Left lung (tissue), 10 donors: ENCODE measurements around the gene CLDN1. TPM values are rescaled to one million over a fixed set of nuclear protein-coding genes. Genes with fewer than 3 reads are reported as not detected.

Experiments
- ATAC-seq: fragments of 200-7000 bp; cut with Tn5 transposase; one replicate; pipeline ENCODE4 v1.9.1; 2020; ENCODE audit warnings: moderate library complexity
- DNase-seq, 4 donors: peaks; one replicate each; pipeline ENCODE4 v3.0.0-alpha.2; 2013 to 2020
- H3K27ac ChIP-seq, 2 donors: fragments of 200-600 bp; sonication (generic) in 1 of 2; one replicate each; pipeline versions ENCODE4 v1.5.0 to v1.8.0; 2020 to 2021
- H3K27me3 ChIP-seq, 2 donors: fragments of 200-600 bp; sonication (generic) in 1 of 2; one replicate each; pipeline versions ENCODE4 v1.5.0 to v1.8.0; 2020 to 2021
- H3K36me3 ChIP-seq, 2 donors: fragments of 200-600 bp; sonication (generic) in 1 of 2; one replicate each; pipeline versions ENCODE4 v1.5.0 to v1.8.0; 2020 to 2021
- H3K4me1 ChIP-seq, 2 donors: fragments of 200-600 bp; one replicate each; pipeline ENCODE4 v1.8.0; 2021
- H3K4me3 ChIP-seq, 2 donors: fragments of 200-600 bp; sonication (generic) in 1 of 2; one replicate each; pipeline versions ENCODE4 v1.5.0 to v1.8.0; 2020 to 2021; ENCODE audit warnings: mild to moderate bottlenecking in 1 of 2
- H3K9me3 ChIP-seq, 2 donors: fragments of 200-600 bp; sonication (generic) in 1 of 2; one replicate each; pipeline versions ENCODE4 v1.5.0 to v1.8.0; 2020 to 2021
- CTCF ChIP-seq, 2 donors: fragments of 200-600 bp; sonication (generic) in 1 of 2; IDR thresholded peaks; one replicate each; pipeline versions ENCODE4 v1.5.0 to v1.8.0; 2021; ENCODE audit warnings: antibody characterized with exemption in 2 of 2
- intact Hi-C, 2 donors: fragments of 100-400 bp; cut with DNase I; formaldehyde crosslinking; loops; one replicate each; pipeline versions ENCODE4 v1.11.2 to v1.14.2; 2022
- polyA plus RNA-seq, 6 donors: library from polyadenylated mRNA; unstranded; fragments of 120-200 nt; gene quantifications; one replicate each; pipeline ENCODE4 v1.2.1, GENCODE V29; 2013; ENCODE audit not compliant: insufficient read length in 6 of 6
- total RNA-seq, 2 donors: library from RNA; stranded (reverse); fragmentation: NEBNext Ultra II Directional; extraction: Animal tissue kit (Norgen Biotek cat#: 25700); gene quantifications; one replicate each; pipeline ENCODE4 v1.2.1, GENCODE V29; 2021
- donor health status: DM: no; HTN: yes; CAD: no.
- donor health status: DM: no; HTN: no; CAD: no.

Gene CLDN1
- total and polyA plus RNA-seq, 8 donors = 1.3 to 78.8 (median 2.9) TPM

DNA sequence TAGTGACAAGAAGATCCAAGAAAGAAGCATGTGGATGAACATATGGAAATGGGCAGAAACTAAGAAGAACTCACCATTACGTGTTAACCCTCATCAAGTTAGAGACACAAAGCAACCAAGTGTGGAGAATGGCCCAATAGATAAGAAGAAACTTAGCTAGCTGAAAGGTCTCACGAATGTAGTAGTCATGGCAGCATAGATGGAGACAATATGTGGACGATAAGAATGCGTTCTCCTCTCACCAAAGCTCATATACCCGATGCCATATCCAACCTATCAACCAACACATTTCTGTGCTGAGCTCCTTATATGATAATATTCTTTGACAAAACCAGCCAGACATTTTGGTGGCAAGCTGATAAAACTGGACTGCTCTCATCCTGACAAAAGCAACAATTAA lies 15.1 kb upstream of the CLDN1 start:
- Histone ChIP-seq H3K27me3 (no peaks in the 10 kb centered on the region), H3K4me1 (no peaks in the 10 kb centered on the region), H3K27ac (no peak overlapping the region), H3K36me3 (no peaks in the 10 kb centered on the region), H3K9me3 (no peaks in the 10 kb centered on the region), H3K4me3 (no peak overlapping the region)
- TF ChIP-seq CTCF (IDR thresholded peaks at IDR 0.05) = no peak
- intact Hi-C loops = no loop called here
- DNase-seq (no peak), ATAC-seq (no peak)

DNA sequence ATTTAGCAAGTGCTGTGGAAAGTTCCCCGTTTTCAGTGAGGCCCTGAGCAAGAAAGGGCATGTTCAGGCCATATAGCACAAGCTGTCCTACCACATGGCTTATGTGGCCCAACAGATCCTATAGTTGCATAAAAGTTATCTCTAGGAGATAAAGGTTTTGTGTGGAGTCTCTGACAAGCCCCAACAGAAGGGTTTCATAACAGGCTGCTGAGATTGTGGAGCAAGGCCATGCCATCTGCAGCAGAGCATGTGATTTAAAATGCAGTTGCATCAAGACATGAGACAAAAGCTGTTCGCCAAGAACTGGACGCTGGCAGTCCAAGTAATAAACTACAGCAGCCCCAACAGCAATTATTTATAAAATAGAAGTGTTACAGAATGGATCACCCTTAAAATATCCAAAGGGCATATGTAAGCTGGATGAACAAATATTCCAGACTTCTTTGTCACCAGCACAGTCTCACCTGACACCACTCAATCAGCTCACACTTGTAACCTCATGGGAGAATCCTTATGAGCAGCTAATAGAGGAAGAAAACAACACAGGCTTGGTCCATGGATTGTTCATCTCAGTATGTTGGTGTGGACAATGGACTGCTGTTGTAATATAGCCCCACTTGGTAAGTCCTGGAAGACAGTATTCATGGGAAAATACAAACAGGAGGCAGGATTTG lies 14.4 kb upstream of the CLDN1 start:
- no peak for TF ChIP-seq CTCF (IDR thresholded peaks at IDR 0.05)
- H3K27ac ChIP-seq = no peak overlapping the region
- H3K9me3 ChIP-seq = no peaks in the 10 kb centered on the region
- peak in 1 of 4 donors; percentile 22 for DNase-seq
- no peak overlapping the region for H3K4me3 ChIP-seq
- no peaks in the 10 kb centered on the region for H3K27me3 ChIP-seq
- intact Hi-C loops = no loop called here
- ATAC-seq = no peak
- H3K36me3 ChIP-seq = no peaks in the 10 kb centered on the region
- H3K4me1 ChIP-seq = no peaks in the 10 kb centered on the region

DNA sequence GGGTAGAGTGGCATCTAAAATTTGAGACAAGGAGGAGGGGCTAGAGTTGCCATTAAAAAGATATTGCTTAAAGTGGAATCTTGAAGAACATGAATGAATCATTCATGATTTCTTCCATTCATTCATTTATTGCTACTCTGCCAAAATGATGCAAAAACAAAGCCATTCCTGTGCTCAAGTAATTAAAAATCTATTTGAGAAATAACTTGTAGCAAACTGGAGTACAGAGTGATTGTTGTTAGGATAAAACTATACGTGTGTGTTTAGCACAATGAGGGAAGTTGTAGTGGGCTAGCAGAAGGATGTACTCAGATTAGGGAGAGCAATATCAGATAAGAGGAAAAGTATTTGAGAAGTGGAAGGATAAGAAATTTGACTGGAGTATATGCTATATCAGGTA lies 11.7 kb upstream of the CLDN1 start:
- no peaks in the 10 kb centered on the region for H3K4me1 ChIP-seq
- no peak overlapping the region for H3K4me3 ChIP-seq
- ATAC-seq = no peak
- no peaks in the 10 kb centered on the region for H3K27me3 ChIP-seq
- intact Hi-C loops = no loop called here
- no peaks in the 10 kb centered on the region for H3K36me3 ChIP-seq
- no peaks in the 10 kb centered on the region for H3K9me3 ChIP-seq
- no peak for DNase-seq
- H3K27ac ChIP-seq = no peak overlapping the region
- TF ChIP-seq CTCF (IDR thresholded peaks at IDR 0.05) = no peak

DNA sequence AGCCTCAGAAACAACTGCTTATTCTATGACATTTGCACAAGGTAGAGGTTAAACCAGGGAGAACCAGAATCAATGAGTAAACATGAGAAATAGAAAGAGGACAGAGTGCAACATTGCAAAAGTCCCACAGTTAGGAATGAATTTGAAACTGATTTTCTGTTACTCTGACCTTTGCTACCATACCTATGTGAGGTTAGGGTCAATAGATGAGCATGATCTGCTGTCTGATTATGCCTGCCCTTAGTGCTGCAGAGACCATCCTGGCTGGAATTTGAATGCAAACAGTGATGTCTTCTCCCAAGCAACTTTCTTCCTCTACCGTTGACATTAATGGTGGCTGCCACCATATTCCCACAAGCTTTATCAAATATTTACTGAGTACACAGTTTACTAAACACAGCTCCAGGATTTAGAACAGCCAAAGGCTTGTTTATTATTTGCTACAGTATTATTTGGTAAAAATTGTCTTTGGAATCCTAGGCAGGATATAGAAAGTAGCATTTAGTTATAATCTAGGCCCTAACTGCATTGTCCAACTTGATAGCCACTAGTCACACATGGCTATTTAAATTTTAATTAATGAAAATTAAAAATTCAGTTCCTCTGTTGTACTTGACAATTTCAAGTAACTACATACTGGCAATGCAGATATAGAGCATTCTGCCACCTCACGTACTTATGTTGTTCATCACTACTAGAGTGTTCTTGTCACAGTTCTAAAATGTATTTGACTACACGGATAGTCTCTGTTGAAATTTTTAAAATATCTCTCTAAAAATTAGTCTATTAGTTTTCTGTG lies 8.9 kb upstream of the CLDN1 start:
- Histone ChIP-seq H3K4me3 (no peak overlapping the region), H3K27ac (no peak overlapping the region), H3K4me1 (peaks cover 0 to 6% of the 10 kb centered on the region in 2 donors), H3K36me3 (no peaks in the 10 kb centered on the region), H3K9me3 (no peaks in the 10 kb centered on the region), H3K27me3 (no peaks in the 10 kb centered on the region)
- DNase-seq = no peak
- no peak for TF ChIP-seq CTCF (IDR thresholded peaks at IDR 0.05)
- ATAC-seq = no peak
- intact Hi-C loops = no loop called here

DNA sequence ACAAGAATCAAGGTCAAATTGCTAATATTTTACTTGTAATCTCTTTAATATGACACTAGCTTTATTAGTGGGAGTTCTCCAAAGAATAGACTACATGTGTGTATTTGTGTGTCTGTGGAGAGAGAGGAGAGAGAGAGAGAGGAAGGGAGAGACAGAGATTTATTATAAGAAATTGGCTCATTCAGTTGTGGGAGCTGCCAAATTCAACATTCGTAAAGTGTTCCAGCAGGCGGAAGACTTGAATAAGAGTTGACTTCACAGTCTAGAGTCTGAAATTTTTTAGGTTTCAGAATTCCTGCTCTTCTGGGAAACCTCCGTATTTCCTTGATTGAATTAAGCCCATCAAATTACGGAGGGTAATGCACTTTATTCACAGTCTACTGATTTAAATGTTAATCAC lies 4.7 kb upstream of the CLDN1 start:
- peak; percentile 52 for ATAC-seq
- Histone ChIP-seq H3K4me3 (no peak overlapping the region), H3K27ac (peak overlapping the region in 1 of 2 donors; percentile 63), H3K27me3 (peaks cover 0 to 14% of the 10 kb centered on the region in 2 donors), H3K4me1 (peaks cover 7 to 11% of the 10 kb centered on the region in 2 donors), H3K9me3 (no peaks in the 10 kb centered on the region), H3K36me3 (no peaks in the 10 kb centered on the region)
- TF ChIP-seq CTCF (IDR thresholded peaks at IDR 0.05) = no peak
- DNase-seq = peak in 2 of 4 donors; percentile 50 to 56
- intact Hi-C loops = loop anchor here in 1 of 2 donors (10.0 kb wide), 2 partner anchors 102 to 362 kb away; no protein-coding TSS in a partner anchor
